IMR-90 (cell line): ENCODE measurements around the gene CAB39. TPM values are rescaled to one million over a fixed set of nuclear protein-coding genes. Genes with fewer than 3 reads are reported as not detected.

ENCODE experiments used
- ATAC-seq: fragments of 200-7000 bp; cut with Tn5 transposase; 2 replicates; pipeline ENCODE4 v1.9.1; 2020; ENCODE audit warnings: low read depth, mild to moderate bottlenecking, moderate library complexity
- BruUV-seq: library from RNA; stranded (reverse); fragments of 400-500 nt; replicated peaks from 2 replicates; lab custom pipeline; 2021; lab: Mats Ljungman, UMichigan
- CTCF ChIA-PET: fragments of 300-600 bp; formaldehyde crosslinking; extraction: SDS; loops from one replicate; lab custom pipeline; 2021; ENCODE audit warnings: antibody characterized with exemption; lab: Yijun Ruan, JAX
- POLR2A ChIA-PET: fragments of 300-600 bp; sonication (Branson Sonifier 250); formaldehyde crosslinking; loops from one replicate; lab custom pipeline; 2022; ENCODE audit warnings: antibody characterized with exemption; ENCODE audit not compliant: unreplicated experiment; lab: Charles Lee
- DNase-seq: peaks from one replicate; pipeline ENCODE4 v3.0.0; 2013
- H2AFZ ChIP-seq: replicated peaks from 2 replicates; pipeline ENCODE3; 2013; ENCODE audit warnings: low read length, mild to moderate bottlenecking; ENCODE audit not compliant: poor library complexity
- H2AK5ac ChIP-seq: 2 replicates; pipeline ENCODE4 v1.6.1; 2013; ENCODE audit warnings: low read depth, low read length, inconsistent platforms
- H2AK9ac ChIP-seq: replicated peaks from 2 replicates; pipeline ENCODE3; 2013; ENCODE audit warnings: mild to moderate bottlenecking, low read depth, low read length, moderate library complexity; ENCODE audit not compliant: poor library complexity
- H2BK120ac ChIP-seq: 2 replicates; pipeline ENCODE4 v1.6.1; 2013; ENCODE audit warnings: low read depth, low read length, inconsistent platforms
- H2BK15ac ChIP-seq: 3 replicates; pipeline ENCODE4 v1.6.1; 2013; ENCODE audit warnings: low read depth, low read length, inconsistent platforms
- H2BK20ac ChIP-seq: 2 replicates; pipeline ENCODE4 v1.6.1; 2013; ENCODE audit warnings: low read depth, mild to moderate bottlenecking, inconsistent platforms, low read length, moderate library complexity
- H2BK5ac ChIP-seq: 2 replicates; pipeline ENCODE4 v1.6.1; 2013; ENCODE audit warnings: mild to moderate bottlenecking, low read depth, low read length, inconsistent platforms; ENCODE audit not compliant: poor library complexity, severe bottlenecking
- H3K14ac ChIP-seq: replicated peaks from 2 replicates; pipeline ENCODE4 v1.6.1; 2013; ENCODE audit warnings: low read depth, low read length, inconsistent platforms
- H3K18ac ChIP-seq: 2 replicates; pipeline ENCODE4 v1.6.1; 2013; ENCODE audit warnings: low read depth, low read length, control low read depth
- H3K23ac ChIP-seq: 2 replicates; pipeline ENCODE4 v1.6.1; 2013; ENCODE audit warnings: low read depth, low read length, inconsistent platforms
- H3K27ac ChIP-seq: 2 replicates; pipeline ENCODE4 v1.5.1; 2013; ENCODE audit warnings: mild to moderate bottlenecking, control low read depth, low read length; ENCODE audit not compliant: insufficient read depth
- H3K27me3 ChIP-seq: 2 replicates; pipeline ENCODE4 v1.6.1; 2013; ENCODE audit warnings: low read length; ENCODE audit not compliant: control insufficient read depth, insufficient read depth
- H3K36me3 ChIP-seq: 2 replicates; pipeline ENCODE4 v1.6.1; 2013; ENCODE audit warnings: low read length, mixed read lengths; ENCODE audit not compliant: control insufficient read depth, insufficient read depth
- H3K4ac ChIP-seq: 2 replicates; pipeline ENCODE4 v1.6.1; 2013; ENCODE audit warnings: low read depth, low read length, inconsistent platforms
- H3K4me1 ChIP-seq: 2 replicates; pipeline ENCODE4 v1.6.1; 2013; ENCODE audit warnings: low read length, mixed read lengths; ENCODE audit not compliant: control insufficient read depth, insufficient read depth
- H3K4me2 ChIP-seq: 2 replicates; pipeline ENCODE4 v1.6.1; 2013; ENCODE audit warnings: low read depth, mild to moderate bottlenecking, control low read depth, low read length, moderate library complexity
- H3K4me3 ChIP-seq: 2 replicates; pipeline ENCODE4 v1.5.1; 2013; ENCODE audit warnings: low read depth, mild to moderate bottlenecking, control low read depth, low read length, moderate library complexity; ENCODE audit not compliant: insufficient read depth
- H3K56ac ChIP-seq: 2 replicates; pipeline ENCODE4 v1.6.1; 2013; ENCODE audit warnings: low read length, inconsistent platforms; ENCODE audit not compliant: insufficient read depth; ENCODE audit errors: extremely low read depth
- H3K79me1 ChIP-seq, 2 experiments: 2 replicates each; pipeline ENCODE4 v1.6.1; 2013; ENCODE audit warnings: low read length in 2 of 2, inconsistent platforms in 1 of 2, low read depth in 1 of 2
- H3K9ac ChIP-seq: 2 replicates; pipeline ENCODE4 v1.6.1; 2013; ENCODE audit warnings: low read depth, low read length, control low read depth
- H3K9me1 ChIP-seq: 2 replicates; pipeline ENCODE4 v1.6.1; 2013; ENCODE audit warnings: low read length, inconsistent platforms; ENCODE audit not compliant: insufficient read depth
- H3K9me3 ChIP-seq: 2 replicates; pipeline ENCODE4 v1.6.1; 2013; ENCODE audit warnings: low read length; ENCODE audit not compliant: control insufficient read depth, insufficient read depth
- H4K20me1 ChIP-seq: 2 replicates; pipeline ENCODE4 v1.6.1; 2013; ENCODE audit warnings: low read length, inconsistent platforms; ENCODE audit not compliant: insufficient read depth
- H4K5ac ChIP-seq: 2 replicates; pipeline ENCODE4 v1.6.1; 2013; ENCODE audit warnings: mild to moderate bottlenecking, low read depth, low read length, control low read depth
- H4K8ac ChIP-seq, 2 experiments: 2 replicates each; pipeline ENCODE4 v1.6.1; 2013; ENCODE audit warnings: low read depth in 2 of 2, low read length in 2 of 2, control low read depth in 1 of 2, inconsistent platforms in 1 of 2
- H4K91ac ChIP-seq: 2 replicates; pipeline ENCODE4 v1.6.1; 2013; ENCODE audit warnings: low read depth, low read length, inconsistent platforms; ENCODE audit not compliant: insufficient read depth
- CEBPB ChIP-seq: IDR thresholded peaks from 2 replicates; pipeline ENCODE4 v1.6.1; 2012; ENCODE audit warnings: low read depth, low read length, improper control_type of control experiment
- CHD1 ChIP-seq: IDR thresholded peaks from 2 replicates; pipeline ENCODE4 v1.6.1; 2012; ENCODE audit warnings: low read depth, low read length, improper control_type of control experiment
- MAFK ChIP-seq: IDR thresholded peaks from 2 replicates; pipeline ENCODE4 v1.6.1; 2012; ENCODE audit warnings: low read depth, low read length, improper control_type of control experiment
- MAZ ChIP-seq: IDR thresholded peaks from 2 replicates; pipeline ENCODE4 v1.6.1; 2012; ENCODE audit warnings: low read depth, mild to moderate bottlenecking, low read length, improper control_type of control experiment, moderate library complexity, borderline replicate concordance
- NFE2L2 ChIP-seq: fragments of 150-350 bp; IDR thresholded peaks from 2 replicates; pipeline ENCODE4 v1.6.1; 2016; ENCODE audit warnings: low read depth, mild to moderate bottlenecking, low read length
- SMC3 ChIP-seq: fragments of 150-350 bp; IDR thresholded peaks from 2 replicates; pipeline ENCODE4 v1.6.1; 2016; ENCODE audit warnings: low read depth, mild to moderate bottlenecking, antibody characterized with exemption, low read length, moderate library complexity
- WGBS, 2 experiments: methylation state at CpG; one replicate each; pipeline versions ENCODE4 v1.1.5 to v1.1.7; 2013; ENCODE audit warnings: missing lambda C conversion rate in 2 of 2; ENCODE audit not compliant: insufficient read length in 1 of 2; ENCODE audit errors: extremely low coverage in 2 of 2; 5-methylcytosine and 5-hydroxymethylcytosine counted together
- dilution Hi-C: fragments of 300-500 bp; cut with HindIII; formaldehyde crosslinking; loops from one replicate; pipeline ENCODE4 v1.14.3; 2018; ENCODE audit warnings: low sequenced_read_pairs; ENCODE audit not compliant: unreplicated experiment
- in situ Hi-C: fragments of 300-500 bp; cut with MboI; formaldehyde crosslinking; loops from 3 replicates; pipeline ENCODE4 v1.14.3; 2019; ENCODE audit warnings: low sequenced_read_pairs, inconsistent platforms, mixed read lengths
- intact Hi-C: fragments of 100-400 bp; cut with micrococcal nuclease; formaldehyde crosslinking; loops from 2 replicates; pipeline ENCODE4 v1.10.0; 2022
- polyA plus RNA-seq, 3 experiments: library from polyadenylated mRNA; depleted of rRNA; stranded (reverse); fragments of >200 nt; gene quantifications; 2 replicates each; pipeline ENCODE4 v1.2.3, GENCODE V29; 2012; ENCODE audit warnings: low replicate concordance in 1 of 3
- total RNA-seq: library from RNA; depleted of rRNA; stranded (reverse); fragments of >200 nt; gene quantifications from 2 replicates; pipeline ENCODE4 v1.2.3, GENCODE V29; 2012
- TF ChIP-seq, protein P1 (sequence below): fragments of 150-350 bp; IDR thresholded peaks from 2 replicates; pipeline ENCODE4 v1.6.1; 2016; ENCODE audit warnings: low read depth, mild to moderate bottlenecking, low read length, moderate library complexity, borderline replicate concordance
- TF ChIP-seq, protein P2 (sequence below): conservative IDR thresholded peaks from 2 replicates; pipeline ENCODE4 v1.5.1; 2012; ENCODE audit warnings: mild to moderate bottlenecking, low read depth, low read length, improper control_type of control experiment

CAB39 gene
- total and polyA plus RNA-seq, 2 of the 4 experiments (the other 2 are of a cell fraction), result 38.2 to 71.7 TPM

DNA sequence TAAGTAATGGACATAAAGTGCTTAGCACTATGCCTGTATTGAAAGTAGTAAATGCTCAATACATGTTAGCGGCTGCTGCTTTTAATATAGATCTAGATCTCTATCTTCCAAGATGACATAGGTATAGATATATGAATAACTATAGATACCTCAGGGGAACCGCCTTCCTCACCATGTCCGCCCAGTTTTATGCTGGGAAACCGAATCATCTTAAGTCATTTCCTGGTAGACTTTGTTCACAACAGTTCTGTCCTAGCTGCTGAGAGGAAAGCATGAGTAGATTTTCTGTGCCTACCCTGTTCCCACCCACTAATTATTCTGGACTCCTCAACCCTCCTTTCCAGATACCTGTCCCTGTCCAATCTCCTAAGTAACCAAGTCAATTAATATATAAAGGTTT, 130.5 kb downstream of the CAB39 start:
- in situ Hi-C loops, result no loop called here
- CTCF ChIA-PET, result no interaction called here

More for the DNA sequence above, 130.5 kb downstream of the CAB39 start:
- POLR2A ChIA-PET, result no interaction called here
- Histone ChIP-seq H3K4ac (no peak overlapping the region), H3K4me3 (no peak overlapping the region), H4K5ac (no peak overlapping the region), H3K9me1 (no peaks in the 10 kb centered on the region), H3K18ac (no peak overlapping the region), H2BK15ac (no peak overlapping the region), H3K27me3 (peaks cover 17% of the 10 kb centered on the region), H3K9me3 (peaks cover 6% of the 10 kb centered on the region; the same call in 1 of the 2 replicates), H2BK5ac (no peak overlapping the region), H3K14ac (no peak overlapping the region), H4K8ac (no peak overlapping the region), H2AK5ac (no peak overlapping the region), H3K36me3 (no peaks in the 10 kb centered on the region), H3K4me1 (no peaks in the 10 kb centered on the region), H3K23ac (no peak overlapping the region), H2BK20ac (no peak overlapping the region), H3K4me2 (no peak overlapping the region), H2AFZ (no peak overlapping the region), H4K91ac (no peak overlapping the region), H3K56ac (no peak overlapping the region), H3K27ac (no peak overlapping the region), H3K79me1 (no peaks in the 10 kb centered on the region), H3K9ac (no peak overlapping the region), H2AK9ac (no peak overlapping the region), H4K20me1 (no peaks in the 10 kb centered on the region), H2BK120ac (no peak overlapping the region)
- intact Hi-C loops (no loop called here), dilution Hi-C loops (no loop called here)
- no CpG with 5 or more reads among the region's 4 CpGs for WGBS, 2 experiments
- no TSS peak for BruUV-seq
- DNase-seq (no peak), ATAC-seq (no peak)
- TF ChIP-seq NFE2L2, result no peak
- TF ChIP-seq MAFK, result no peak
- no peak for TF ChIP-seq SMC3
- TF ChIP-seq, protein P1, sequence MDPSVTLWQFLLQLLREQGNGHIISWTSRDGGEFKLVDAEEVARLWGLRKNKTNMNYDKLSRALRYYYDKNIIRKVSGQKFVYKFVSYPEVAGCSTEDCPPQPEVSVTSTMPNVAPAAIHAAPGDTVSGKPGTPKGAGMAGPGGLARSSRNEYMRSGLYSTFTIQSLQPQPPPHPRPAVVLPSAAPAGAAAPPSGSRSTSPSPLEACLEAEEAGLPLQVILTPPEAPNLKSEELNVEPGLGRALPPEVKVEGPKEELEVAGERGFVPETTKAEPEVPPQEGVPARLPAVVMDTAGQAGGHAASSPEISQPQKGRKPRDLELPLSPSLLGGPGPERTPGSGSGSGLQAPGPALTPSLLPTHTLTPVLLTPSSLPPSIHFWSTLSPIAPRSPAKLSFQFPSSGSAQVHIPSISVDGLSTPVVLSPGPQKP, result no peak
- TF ChIP-seq, protein P2, sequence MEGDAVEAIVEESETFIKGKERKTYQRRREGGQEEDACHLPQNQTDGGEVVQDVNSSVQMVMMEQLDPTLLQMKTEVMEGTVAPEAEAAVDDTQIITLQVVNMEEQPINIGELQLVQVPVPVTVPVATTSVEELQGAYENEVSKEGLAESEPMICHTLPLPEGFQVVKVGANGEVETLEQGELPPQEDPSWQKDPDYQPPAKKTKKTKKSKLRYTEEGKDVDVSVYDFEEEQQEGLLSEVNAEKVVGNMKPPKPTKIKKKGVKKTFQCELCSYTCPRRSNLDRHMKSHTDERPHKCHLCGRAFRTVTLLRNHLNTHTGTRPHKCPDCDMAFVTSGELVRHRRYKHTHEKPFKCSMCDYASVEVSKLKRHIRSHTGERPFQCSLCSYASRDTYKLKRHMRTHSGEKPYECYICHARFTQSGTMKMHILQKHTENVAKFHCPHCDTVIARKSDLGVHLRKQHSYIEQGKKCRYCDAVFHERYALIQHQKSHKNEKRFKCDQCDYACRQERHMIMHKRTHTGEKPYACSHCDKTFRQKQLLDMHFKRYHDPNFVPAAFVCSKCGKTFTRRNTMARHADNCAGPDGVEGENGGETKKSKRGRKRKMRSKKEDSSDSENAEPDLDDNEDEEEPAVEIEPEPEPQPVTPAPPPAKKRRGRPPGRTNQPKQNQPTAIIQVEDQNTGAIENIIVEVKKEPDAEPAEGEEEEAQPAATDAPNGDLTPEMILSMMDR, result no peak
- no peak for TF ChIP-seq CEBPB
- no peak for TF ChIP-seq CHD1
- TF ChIP-seq MAZ, result no peak
